ENCODE results near the gene PLEKHG2. TPM values are rescaled to one million over a fixed set of nuclear protein-coding genes. Genes with fewer than 3 reads are reported as not detected.
"Not testable (repeated sequence)": the region's sequence is repeated elsewhere in the genome, so short reads cannot be mapped to it uniquely, and the experiment has no call there.

The PLEKHG2 gene
- total RNA-seq, 3 donors from 2014 or later: 8.0 to 11.8 (median 10.2) TPM

GRCh38 chr19:39444598-39445195 is 32.2 kb downstream of the PLEKHG2 start:
- H3K4me1 ChIP-seq: peaks cover 10 to 22% of the 10 kb centered on the region in 2 donors
- H3K27ac ChIP-seq: peak overlapping the region; percentile 95 to 98
- no peaks in the 10 kb centered on the region for H3K36me3 ChIP-seq
- H3K4me3 ChIP-seq: peak overlapping the region; percentile 84 to 98 (median 88)
- intact Hi-C loops (cut with DNase I; ENCODE audit: low total_unique reads): no loop called here
- TF ChIP-seq POLR2AphosphoS5 (IDR thresholded peaks at IDR 0.05) (no peak), CTCF (IDR thresholded peaks at IDR 0.05) (no peak), POLR2A (IDR thresholded peaks at IDR 0.05) (no peak)
- no peaks in the 10 kb centered on the region for H3K27me3 ChIP-seq
- H3K9me3 ChIP-seq: no peaks in the 10 kb centered on the region
- DNase-seq (ENCODE audit: low spot score in 2 of 2): no peak

DNA sequence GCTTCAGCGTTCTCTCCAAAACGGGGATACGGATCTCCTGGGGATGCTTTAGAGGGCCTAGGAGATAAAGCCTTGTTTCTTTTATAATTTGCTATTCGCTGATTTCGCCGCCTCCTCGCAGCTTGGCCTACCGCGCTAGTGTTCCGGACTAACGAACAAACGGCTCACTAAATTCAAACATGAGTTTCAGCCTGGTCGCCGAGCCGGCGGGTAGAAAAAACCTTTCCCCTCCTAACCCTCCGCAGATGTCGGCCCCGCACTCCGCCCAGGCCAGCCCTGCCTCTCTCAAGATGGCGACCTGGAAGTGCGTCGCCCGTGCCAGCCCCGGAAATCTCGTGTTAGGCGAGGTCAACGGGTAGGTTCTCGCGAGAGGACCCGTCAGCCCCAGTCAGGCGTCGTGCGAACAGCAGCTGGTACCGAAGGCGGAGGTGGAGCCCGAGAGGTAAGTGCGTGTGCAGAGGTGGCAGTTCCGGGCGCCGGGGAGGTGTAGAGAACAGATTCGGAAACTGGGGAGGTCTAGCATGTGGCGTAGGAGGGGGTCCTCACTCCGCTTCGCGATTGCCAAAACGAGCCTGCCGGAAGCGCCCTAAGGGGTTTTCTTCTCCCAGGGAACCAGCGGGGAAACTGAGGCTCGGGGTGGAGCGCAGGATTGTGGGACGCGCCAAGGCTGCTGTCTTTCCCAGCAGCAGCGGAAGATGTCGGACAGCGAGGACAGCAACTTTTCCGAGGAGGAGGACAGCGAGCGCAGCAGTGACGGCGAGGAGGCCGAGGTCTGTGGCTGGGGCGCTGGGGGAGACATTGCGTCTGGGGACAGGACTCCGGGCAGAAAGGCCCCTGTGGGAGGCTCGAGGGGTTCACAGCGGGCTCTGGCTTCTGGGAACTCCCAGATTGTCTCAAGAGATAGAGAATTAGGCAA is 33.0 kb downstream of the PLEKHG2 start, which contains the start of gene SUPT5H:
SUPT5H (plus strand) TSS at position 387 of the 916 bp plus-strand sequence; CDS start at position 696, 309 bp downstream.
- Histone ChIP-seq H3K4me1 (peaks cover 10 to 22% of the 10 kb centered on the region in 2 donors), H3K27me3 (no peaks in the 10 kb centered on the region), H3K9me3 (no peaks in the 10 kb centered on the region), H3K4me3 (peak within 1 kb of the TSS; percentile 84 to 98 (median 88)), H3K27ac (peak within 1 kb of the TSS; percentile 95 to 98), H3K36me3 (no peaks in the 10 kb centered on the region)
- peak; percentile 97 for TF ChIP-seq POLR2A (IDR thresholded peaks at IDR 0.05)
- TF ChIP-seq POLR2AphosphoS5 (IDR thresholded peaks at IDR 0.05): peak; percentile 98 to 99 (median 99)
- TF ChIP-seq CTCF (IDR thresholded peaks at IDR 0.05): peak in 1 of 3 donors; percentile 7
- peak; percentile 97 to 98 for DNase-seq (ENCODE audit: low spot score in 2 of 2)
- intact Hi-C loops (cut with DNase I; ENCODE audit: low total_unique reads): no loop called here

DNA sequence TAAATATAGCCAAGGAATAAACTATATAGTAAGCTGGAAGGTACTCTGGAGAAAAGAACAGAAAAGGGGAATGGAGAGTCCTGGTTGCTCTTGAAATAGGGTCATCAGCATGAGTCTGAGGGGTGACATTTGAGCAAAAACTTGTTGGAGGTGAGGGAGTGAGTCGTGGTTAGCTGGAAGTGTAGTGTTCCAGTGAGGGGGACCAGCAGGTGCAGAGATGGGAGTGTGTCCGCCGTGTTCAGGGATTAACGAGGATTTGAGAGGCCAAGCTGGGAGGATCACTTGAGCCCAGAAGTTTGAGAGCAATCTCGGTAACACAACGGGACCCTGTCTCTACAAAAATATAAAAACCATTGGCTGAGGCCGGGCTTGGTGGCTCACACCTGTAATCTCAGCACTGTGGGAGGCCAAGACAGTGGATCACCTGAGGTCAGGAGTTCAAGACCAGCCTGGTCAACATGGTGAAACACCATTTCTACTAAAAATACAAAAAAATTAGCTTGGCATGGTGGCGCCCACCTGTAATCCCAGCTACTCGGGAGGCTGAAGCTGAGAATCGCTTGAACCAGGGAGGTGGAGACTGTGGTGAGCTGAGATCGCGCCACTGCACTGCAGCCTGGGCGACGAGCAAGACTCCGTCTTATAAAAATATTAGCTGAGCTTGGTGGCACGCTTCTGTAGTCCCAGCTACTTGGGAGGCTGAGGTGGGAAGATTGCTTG is 34.1 kb downstream of the PLEKHG2 start:
- Histone ChIP-seq H3K4me3 (peak overlapping the region; percentile 84 to 98 (median 88)), H3K36me3 (no peaks in the 10 kb centered on the region), H3K9me3 (no peaks in the 10 kb centered on the region), H3K27ac (peak overlapping the region in 1 of 2 donors; percentile 95), H3K4me1 (peaks cover 10 to 22% of the 10 kb centered on the region in 2 donors), H3K27me3 (no peaks in the 10 kb centered on the region)
- intact Hi-C loops (cut with DNase I; ENCODE audit: low total_unique reads): no loop called here
- no peak for TF ChIP-seq POLR2AphosphoS5 (IDR thresholded peaks at IDR 0.05)
- no peak for DNase-seq (ENCODE audit: low spot score in 2 of 2)

GRCh38 chr19:39448271-39448670 is 35.8 kb downstream of the PLEKHG2 start:
- peak overlapping the region in 1 of 3 donors; percentile 11 for H3K4me3 ChIP-seq
- no peak overlapping the region for H3K27ac ChIP-seq
- no peak for DNase-seq (ENCODE audit: low spot score in 2 of 2)
- H3K36me3 ChIP-seq: no peaks in the 10 kb centered on the region
- no peaks in the 10 kb centered on the region for H3K27me3 ChIP-seq
- peaks cover 10 to 22% of the 10 kb centered on the region in 2 donors for H3K4me1 ChIP-seq
- intact Hi-C loops (cut with DNase I; ENCODE audit: low total_unique reads): no loop called here
- TF ChIP-seq POLR2A (IDR thresholded peaks at IDR 0.05): no peak
- no peaks in the 10 kb centered on the region for H3K9me3 ChIP-seq

- no peaks in the 10 kb centered on the region for H3K9me3 ChIP-seq
- intact Hi-C loops (cut with DNase I; ENCODE audit: low total_unique reads): no loop called here
- no peak overlapping the region for H3K27ac ChIP-seq
- no peaks in the 10 kb centered on the region for H3K27me3 ChIP-seq
- H3K36me3 ChIP-seq: no peaks in the 10 kb centered on the region
- H3K4me1 ChIP-seq: peaks cover 10 to 22% of the 10 kb centered on the region in 2 donors
- TF ChIP-seq POLR2A (IDR thresholded peaks at IDR 0.05): no peak
- TF ChIP-seq POLR2AphosphoS5 (IDR thresholded peaks at IDR 0.05): no peak
- no peak for TF ChIP-seq CTCF (IDR thresholded peaks at IDR 0.05)
- no peak overlapping the region for H3K4me3 ChIP-seq
- no peak for DNase-seq (ENCODE audit: low spot score in 2 of 2)
These were observed 36.8 kb downstream of the PLEKHG2 start for GRCh38 chr19:39449116-39449797.

- H3K9me3 ChIP-seq; DNase-seq (ENCODE audit: low spot score in 2 of 2); H3K27me3 ChIP-seq; H3K4me3 ChIP-seq; intact Hi-C loops (cut with DNase I; ENCODE audit: low total_unique reads); H3K27ac ChIP-seq; H3K36me3 ChIP-seq: not testable (repeated sequence)
- H3K4me1 ChIP-seq: peaks cover 9 to 19% of the 10 kb centered on the region in 2 donors
These were observed 38.8 kb downstream of the PLEKHG2 start for GRCh38 chr19:39451257-39451656.
